Breast epithelium (tissue), 4 donors: ENCODE measurements around the gene SPATA25. TPM values are rescaled to one million over a fixed set of nuclear protein-coding genes. Genes with fewer than 3 reads are reported as not detected.

Experiments
- DNase-seq, 2 donors: peaks; one replicate each; pipeline ENCODE4 v3.0.0-alpha.2; 2019; ENCODE audit warnings: low spot score in 2 of 2
- H3K27ac ChIP-seq, 2 donors: fragments of 200-600 bp; sonication (generic) in 1 of 2; one replicate each; pipeline ENCODE4 v1.5.1; 2016 to 2019; ENCODE audit warnings: mild to moderate bottlenecking in 1 of 2
- H3K27me3 ChIP-seq, 2 donors: fragments of 200-600 bp; sonication (generic) in 1 of 2; one replicate each; pipeline versions ENCODE4 v1.5.1 to v1.6.0; 2017 to 2019; ENCODE audit warnings: control low read depth in 1 of 2, mild to moderate bottlenecking in 1 of 2
- H3K36me3 ChIP-seq: fragments of 200-600 bp; one replicate; pipeline ENCODE4 v1.5.1; 2019
- H3K4me1 ChIP-seq, 2 donors: fragments of 200-600 bp; sonication (generic); one replicate each; pipeline ENCODE4 v1.5.1; 2016 to 2019; ENCODE audit warnings: control low read depth in 1 of 2
- H3K4me3 ChIP-seq, 3 donors: fragments of 200-600 bp; sonication (generic); 1 replicate in 2 of 3; 2 replicates in 1 of 3; pipeline ENCODE4 v1.5.1; 2016 to 2019; ENCODE audit warnings: mild to moderate bottlenecking in 3 of 3, moderate library complexity in 2 of 3
- H3K9me3 ChIP-seq, 2 donors: fragments of 200-600 bp; sonication (generic) in 1 of 2; one replicate each; pipeline ENCODE4 v1.5.1; 2016 to 2019; ENCODE audit warnings: control low read depth in 1 of 2
- POLR2A ChIP-seq: fragments of 450-650 bp; IDR thresholded peaks from one replicate; pipeline ENCODE4 v1.6.1; 2016; ENCODE audit warnings: antibody characterized with exemption, mild to moderate bottlenecking, moderate library complexity
- POLR2AphosphoS5 ChIP-seq, 3 donors: sonication (generic); formaldehyde crosslinking; IDR thresholded peaks; one replicate each; pipeline ENCODE4 v1.6.1; 2017; ENCODE audit warnings: antibody characterized with exemption in 3 of 3
- intact Hi-C: fragments of 100-400 bp; cut with DNase I; formaldehyde crosslinking; loops from one replicate; pipeline ENCODE4 v1.15.1; 2023; ENCODE audit warnings: low total_unique reads
- total RNA-seq, 3 donors: library from RNA; depleted of rRNA; stranded (reverse); fragments of >200 nt; gene quantifications; one replicate each; pipeline ENCODE4 v1.1.0, GENCODE V29; 2016
- TF ChIP-seq, protein P1 (sequence below), 3 donors: fragments of 450-650 bp; IDR thresholded peaks; one replicate each; pipeline ENCODE4 v1.5.1; 2016 to 2017; ENCODE audit warnings: antibody characterized with exemption in 3 of 3, mild to moderate bottlenecking in 3 of 3, moderate library complexity in 3 of 3

Gene SPATA25
- total RNA-seq, 3 donors from 2014 or later, result 3.4 to 3.9 (median 3.7) TPM

DNA sequence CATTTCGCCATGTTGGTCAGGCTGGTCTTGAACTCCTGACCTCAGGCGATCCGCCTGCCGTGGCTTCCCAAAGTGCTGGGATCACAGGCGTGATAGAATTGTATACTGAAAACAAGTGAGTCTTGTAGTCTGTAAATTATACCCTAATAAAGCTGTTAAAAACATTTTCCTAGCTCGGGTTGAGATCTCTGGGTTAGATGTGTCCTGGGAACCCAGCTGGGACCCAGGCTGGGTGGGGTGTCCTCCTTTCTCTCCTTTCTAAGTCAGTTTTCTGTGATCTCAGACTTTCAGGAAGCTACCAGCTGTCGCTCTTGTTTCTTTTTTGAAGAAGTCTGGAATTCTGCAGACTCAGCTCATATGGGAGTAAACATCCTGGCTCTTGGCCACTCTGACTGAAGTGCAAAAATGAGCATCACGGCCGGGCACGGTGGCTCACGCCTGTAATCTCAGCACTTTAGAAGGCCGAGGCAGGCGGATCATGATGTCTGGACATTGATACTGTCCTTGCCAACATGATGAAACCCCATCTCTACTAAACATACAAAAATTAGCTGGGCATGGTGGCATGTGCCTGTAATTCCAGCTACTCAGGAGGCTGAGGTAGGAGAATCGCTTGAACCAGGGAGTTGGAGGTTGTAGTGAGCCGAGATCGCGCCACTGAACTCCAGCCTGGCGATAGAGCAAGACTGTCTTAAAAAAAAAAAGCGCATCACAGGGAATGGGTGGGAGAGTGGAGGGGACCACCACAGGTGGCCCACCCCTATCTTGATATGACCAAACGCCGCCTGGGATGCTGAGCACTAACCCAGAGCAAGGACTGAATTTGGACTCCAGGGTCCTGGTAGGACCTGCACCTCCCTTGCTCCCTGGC is 37.2 kb upstream of the SPATA25 start:
- H3K27ac ChIP-seq, result peak overlapping the region; percentile 54 to 86
- DNase-seq, result no peak

DNA sequence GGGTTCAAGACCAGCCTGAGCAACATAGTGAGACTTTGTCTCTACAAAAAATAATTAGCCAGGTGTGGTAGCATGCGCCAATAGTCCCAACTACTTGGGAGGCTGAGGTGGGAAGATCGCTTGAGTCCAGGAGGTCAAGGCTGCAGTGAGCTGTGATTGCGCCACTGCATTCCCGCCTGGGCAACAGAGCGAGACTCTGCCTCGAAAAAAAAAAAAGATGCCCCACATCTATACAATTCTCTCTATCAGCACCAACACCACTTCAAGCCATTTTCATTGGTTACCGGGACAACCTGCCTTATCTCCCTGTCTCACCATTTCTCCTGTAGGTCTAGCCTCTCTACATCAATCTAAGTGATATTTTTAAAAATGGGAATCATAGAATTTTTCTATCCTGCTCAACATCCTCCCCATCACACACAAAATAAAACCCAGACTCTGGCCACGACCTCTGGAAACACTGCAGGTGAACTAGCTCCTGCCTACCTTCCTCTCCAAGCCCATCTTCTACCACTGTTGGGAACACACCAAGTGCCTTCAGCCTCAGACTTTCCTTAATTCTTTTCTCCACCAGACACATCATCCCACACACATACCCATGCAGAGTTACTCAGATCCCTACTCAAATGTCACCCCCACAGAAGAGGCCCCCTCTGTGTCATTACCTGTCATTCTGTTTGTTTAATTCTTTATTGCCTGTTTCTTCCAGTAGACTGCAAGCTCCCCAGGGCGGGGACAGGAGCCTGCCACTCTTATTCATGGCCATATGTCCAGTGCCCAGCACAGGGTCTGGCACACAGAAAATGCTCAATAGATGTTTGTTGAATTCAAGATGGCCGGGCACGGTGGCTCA is 34.1 kb upstream of the SPATA25 start:
- Histone ChIP-seq H3K36me3 (no peaks in the 10 kb centered on the region), H3K4me3 (no peak overlapping the region), H3K9me3 (no peaks in the 10 kb centered on the region), H3K27ac (peak overlapping the region in 1 of 2 donors; percentile 87), H3K4me1 (peaks cover 0 to 7% of the 10 kb centered on the region in 2 donors), H3K27me3 (no peaks in the 10 kb centered on the region)
- no peak for DNase-seq
- intact Hi-C loops, result no loop called here
- TF ChIP-seq, protein P1, sequence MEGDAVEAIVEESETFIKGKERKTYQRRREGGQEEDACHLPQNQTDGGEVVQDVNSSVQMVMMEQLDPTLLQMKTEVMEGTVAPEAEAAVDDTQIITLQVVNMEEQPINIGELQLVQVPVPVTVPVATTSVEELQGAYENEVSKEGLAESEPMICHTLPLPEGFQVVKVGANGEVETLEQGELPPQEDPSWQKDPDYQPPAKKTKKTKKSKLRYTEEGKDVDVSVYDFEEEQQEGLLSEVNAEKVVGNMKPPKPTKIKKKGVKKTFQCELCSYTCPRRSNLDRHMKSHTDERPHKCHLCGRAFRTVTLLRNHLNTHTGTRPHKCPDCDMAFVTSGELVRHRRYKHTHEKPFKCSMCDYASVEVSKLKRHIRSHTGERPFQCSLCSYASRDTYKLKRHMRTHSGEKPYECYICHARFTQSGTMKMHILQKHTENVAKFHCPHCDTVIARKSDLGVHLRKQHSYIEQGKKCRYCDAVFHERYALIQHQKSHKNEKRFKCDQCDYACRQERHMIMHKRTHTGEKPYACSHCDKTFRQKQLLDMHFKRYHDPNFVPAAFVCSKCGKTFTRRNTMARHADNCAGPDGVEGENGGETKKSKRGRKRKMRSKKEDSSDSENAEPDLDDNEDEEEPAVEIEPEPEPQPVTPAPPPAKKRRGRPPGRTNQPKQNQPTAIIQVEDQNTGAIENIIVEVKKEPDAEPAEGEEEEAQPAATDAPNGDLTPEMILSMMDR (IDR thresholded peaks at IDR 0.05), result no peak
- no peak for TF ChIP-seq POLR2A
- TF ChIP-seq POLR2AphosphoS5 (IDR thresholded peaks at IDR 0.05), result no peak

More for the DNA sequence above, 37.2 kb upstream of the SPATA25 start:
- intact Hi-C loops, result no loop called here
- no peak for TF ChIP-seq POLR2AphosphoS5 (IDR thresholded peaks at IDR 0.05)
- TF ChIP-seq, protein P1 (IDR thresholded peaks at IDR 0.05), result no peak
- no peak for TF ChIP-seq POLR2A
- H3K27me3 ChIP-seq, result no peaks in the 10 kb centered on the region
- peaks cover 0 to 7% of the 10 kb centered on the region in 2 donors for H3K4me1 ChIP-seq
- peak overlapping the region in 2 of 3 donors; percentile 16 to 39 for H3K4me3 ChIP-seq
- no peaks in the 10 kb centered on the region for H3K9me3 ChIP-seq
- H3K36me3 ChIP-seq, result no peaks in the 10 kb centered on the region

DNA sequence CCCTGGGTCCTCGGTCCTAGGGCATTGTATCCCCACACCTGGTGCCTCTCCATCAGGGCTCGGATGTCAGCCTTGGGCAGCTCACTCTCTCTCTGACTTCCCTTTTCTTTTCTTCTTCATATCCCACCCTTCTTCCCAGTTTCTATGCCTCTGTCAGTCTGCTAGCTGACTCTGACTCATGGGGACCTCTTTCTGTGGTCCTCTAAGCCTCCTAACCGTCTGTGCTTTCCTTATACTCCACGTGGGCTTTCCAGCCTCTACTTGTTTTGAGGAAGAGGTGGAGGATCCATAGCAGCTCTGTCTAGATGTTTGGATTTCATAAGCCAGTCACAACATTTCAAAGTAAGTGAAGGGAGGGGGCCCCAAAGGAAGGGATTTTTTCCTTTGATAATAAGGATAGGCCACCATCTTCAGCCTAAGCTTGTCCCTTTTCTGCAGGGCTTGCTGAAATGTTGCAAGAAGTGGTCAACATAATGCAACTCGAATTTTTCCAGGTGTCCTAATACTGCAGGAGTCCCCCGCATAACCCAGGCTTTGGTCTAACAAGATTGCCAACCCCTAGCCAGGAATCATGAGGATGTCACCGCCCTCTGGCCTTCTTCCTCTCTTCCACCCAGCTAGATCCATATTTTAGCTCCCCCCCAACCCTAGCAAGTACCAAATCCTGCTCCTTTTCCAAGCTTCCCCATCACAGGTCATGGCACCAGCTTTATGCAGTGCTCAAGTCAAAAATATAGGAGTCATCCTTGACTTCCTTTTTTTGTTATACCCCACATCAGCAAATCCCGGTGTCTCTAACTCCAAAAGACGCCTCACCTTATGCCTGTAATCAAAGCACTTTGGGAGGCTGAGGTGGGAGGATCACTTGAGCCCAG is 33.3 kb upstream of the SPATA25 start:
- intact Hi-C loops, result no loop called here
- Histone ChIP-seq H3K9me3 (no peaks in the 10 kb centered on the region), H3K27me3 (no peaks in the 10 kb centered on the region), H3K27ac (peak overlapping the region; percentile 73 to 87), H3K36me3 (no peaks in the 10 kb centered on the region), H3K4me1 (peaks cover 0 to 7% of the 10 kb centered on the region in 2 donors), H3K4me3 (no peak overlapping the region)
- no peak for DNase-seq
- TF ChIP-seq, protein P1 (IDR thresholded peaks at IDR 0.05), result no peak
- TF ChIP-seq POLR2AphosphoS5 (IDR thresholded peaks at IDR 0.05), result no peak

GRCh38 chr20:45919542-45920399 is 32.3 kb upstream of the SPATA25 start:
- intact Hi-C loops, result no loop called here
- H3K9me3 ChIP-seq, result no peaks in the 10 kb centered on the region
- peak in 1 of 2 donors; percentile 42 for DNase-seq
- H3K4me1 ChIP-seq, result peaks cover 0 to 7% of the 10 kb centered on the region in 2 donors
- TF ChIP-seq POLR2A (no peak), POLR2AphosphoS5 (IDR thresholded peaks at IDR 0.05) (no peak)
- TF ChIP-seq, protein P1 (IDR thresholded peaks at IDR 0.05), result no peak
- no peaks in the 10 kb centered on the region for H3K27me3 ChIP-seq
- H3K27ac ChIP-seq, result peak overlapping the region; percentile 73 to 87
- H3K4me3 ChIP-seq, result peak overlapping the region in 1 of 3 donors; percentile 5
- no peaks in the 10 kb centered on the region for H3K36me3 ChIP-seq
